ENCODE data around the gene CA9.
"Not testable (repeated sequence)": the region's sequence is repeated elsewhere in the genome, so short reads cannot be mapped to it uniquely, and the experiment has no call there.

The CA9 gene

DNA sequence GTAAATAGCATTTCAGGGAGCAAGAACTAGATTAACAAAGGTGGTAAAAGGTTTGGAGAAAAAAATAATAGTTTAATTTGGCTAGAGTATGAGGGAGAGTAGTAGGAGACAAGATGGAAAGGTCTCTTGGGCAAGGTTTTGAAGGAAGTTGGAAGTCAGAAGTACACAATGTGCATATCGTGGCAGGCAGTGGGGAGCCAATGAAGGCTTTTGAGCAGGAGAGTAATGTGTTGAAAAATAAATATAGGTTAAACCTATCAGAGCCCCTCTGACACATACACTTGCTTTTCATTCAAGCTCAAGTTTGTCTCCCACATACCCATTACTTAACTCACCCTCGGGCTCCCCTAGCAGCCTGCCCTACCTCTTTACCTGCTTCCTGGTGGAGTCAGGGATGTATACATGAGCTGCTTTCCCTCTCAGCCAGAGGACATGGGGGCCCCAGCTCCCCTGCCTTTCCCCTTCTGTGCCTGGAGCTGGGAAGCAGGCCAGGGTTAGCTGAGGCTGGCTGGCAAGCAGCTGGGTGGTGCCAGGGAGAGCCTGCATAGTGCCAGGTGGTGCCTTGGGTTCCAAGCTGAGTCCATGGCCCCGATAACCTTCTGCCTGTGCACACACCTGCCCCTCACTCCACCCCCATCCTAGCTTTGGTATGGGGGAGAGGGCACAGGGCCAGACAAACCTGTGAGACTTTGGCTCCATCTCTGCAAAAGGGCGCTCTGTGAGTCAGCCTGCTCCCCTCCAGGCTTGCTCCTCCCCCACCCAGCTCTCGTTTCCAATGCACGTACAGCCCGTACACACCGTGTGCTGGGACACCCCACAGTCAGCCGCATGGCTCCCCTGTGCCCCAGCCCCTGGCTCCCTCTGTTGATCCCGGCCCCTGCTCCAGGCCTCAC, at the start of gene CA9:
CA9 (plus strand) TSS at position 797 of the 893 bp plus-strand sequence; CDS start at position 829, 32 bp downstream.
- DNase-seq (ENCODE audit: low spot score) = no peak

DNA sequence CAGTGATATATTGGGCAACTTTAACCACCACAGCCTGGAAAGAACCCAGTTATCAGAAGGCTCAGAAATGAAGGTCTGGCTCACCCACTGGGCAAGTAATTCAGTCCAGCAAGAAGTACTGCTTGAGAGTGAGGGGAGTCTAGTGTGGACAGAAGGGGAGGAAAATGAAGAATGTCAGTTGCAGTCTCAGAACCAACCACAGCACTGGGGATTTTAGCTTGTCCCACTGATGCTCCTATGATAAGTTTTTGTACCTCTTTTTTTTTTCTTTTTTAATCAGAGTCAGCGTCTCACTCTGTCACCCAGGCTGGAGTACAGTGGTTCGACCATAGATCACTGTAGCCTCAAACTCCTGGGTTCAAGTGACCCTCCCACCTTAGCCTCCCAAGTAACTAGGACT, 46.2 kb upstream of the CA9 start:
- DNase-seq (ENCODE audit: low spot score) = no peak

GRCh38 chr9:35628389-35628991, 45.2 kb upstream of the CA9 start:
- DNase-seq (ENCODE audit: low spot score) = no peak

DNA sequence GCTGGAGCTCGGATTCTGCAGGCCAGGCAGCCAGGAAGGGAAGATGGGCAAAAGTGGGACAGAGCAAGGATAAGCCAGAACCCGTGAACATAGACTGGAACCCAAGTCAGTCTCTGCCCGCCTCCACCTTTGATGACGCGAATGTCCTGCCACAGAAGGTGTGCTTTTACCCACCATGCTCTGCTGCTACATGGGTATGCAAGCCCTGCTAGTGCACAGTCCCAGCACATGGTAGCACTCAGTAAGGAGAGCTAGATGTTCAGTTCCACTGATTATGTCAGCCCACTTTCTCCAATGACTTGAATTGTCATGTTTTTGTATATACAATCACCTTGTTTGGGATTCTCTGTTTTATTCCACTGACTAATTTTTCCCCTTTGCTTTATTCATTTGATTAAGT, 44.1 kb upstream of the CA9 start:
- no peak for DNase-seq (ENCODE audit: low spot score)

DNA sequence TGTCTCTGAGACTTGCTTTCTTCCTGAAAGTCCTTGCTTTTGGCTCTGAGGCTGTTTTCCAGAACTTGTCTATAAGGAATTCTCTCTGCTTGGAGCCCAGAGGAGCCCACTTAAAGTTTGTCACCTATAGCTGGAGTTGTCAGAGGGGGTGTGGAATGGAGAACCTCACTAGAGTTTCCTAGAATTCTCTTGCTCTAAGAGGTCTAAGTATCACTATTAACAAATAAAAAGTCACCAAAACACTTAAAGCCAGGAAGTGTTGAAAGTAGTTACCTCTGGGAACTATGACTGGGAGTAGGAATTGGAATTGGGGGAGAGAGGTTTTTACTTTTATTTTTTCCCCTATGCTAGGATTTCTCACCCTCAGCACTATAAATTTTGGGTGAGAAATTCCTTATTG, 38.0 kb upstream of the CA9 start:
- DNase-seq (ENCODE audit: low spot score) = no peak

GRCh38 chr9:35636135-35636876, 37.4 kb upstream of the CA9 start:
- DNase-seq (ENCODE audit: low spot score) = no peak

- DNase-seq (ENCODE audit: low spot score) = not testable (repeated sequence)
These were observed 36.9 kb upstream of the CA9 start for GRCh38 chr9:35636877-35637246.

DNA sequence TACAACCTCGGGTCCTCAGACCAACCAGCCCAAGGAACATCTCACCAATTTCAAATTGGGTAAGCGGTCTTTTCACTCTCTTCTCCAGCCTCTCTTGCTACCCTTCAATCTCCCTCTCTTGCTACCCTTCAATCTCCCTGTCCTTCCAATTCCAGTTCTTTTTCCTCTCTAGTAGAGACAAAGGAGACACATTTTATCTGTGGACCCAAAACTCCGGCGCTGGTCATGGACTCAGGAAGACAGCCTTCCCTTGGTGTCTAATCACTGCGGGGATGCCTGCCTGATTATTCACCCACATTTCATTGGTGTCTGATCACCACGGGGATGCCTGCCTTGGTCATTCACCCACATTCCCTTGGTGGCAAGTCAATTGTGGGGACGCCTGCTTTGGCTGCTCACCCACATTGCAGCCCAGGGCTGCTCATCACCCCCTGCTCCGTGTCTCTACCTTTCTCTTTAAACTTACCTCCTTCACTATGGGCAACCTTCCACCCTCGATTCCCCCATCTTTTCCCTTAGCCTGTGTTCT, 36.2 kb upstream of the CA9 start:
- DNase-seq (ENCODE audit: low spot score) = not testable (repeated sequence)

DNA sequence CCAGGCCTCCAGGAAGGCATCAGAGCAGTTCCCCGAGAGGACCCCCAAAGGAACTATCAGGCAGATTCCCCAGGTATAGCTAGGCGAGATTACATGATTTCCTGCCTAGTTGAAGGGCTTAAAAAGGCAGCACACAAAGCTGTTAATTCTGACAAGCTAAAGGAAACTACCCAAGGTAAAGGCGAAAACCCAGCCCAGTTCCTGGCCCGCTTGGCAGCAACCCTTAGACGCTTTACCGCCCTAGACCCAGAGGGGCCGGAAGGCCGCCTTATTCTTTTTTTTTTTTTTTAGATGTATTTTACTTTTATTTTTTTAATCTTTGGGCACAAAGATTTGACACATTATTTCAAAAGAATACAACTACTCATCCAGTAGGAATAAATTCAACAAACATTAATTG, 35.0 kb upstream of the CA9 start:
- peak; percentile 42 for DNase-seq (ENCODE audit: low spot score)

GRCh38 chr9:35639225-35639624, 34.5 kb upstream of the CA9 start:
- DNase-seq (ENCODE audit: low spot score) = not testable (repeated sequence)

GRCh38 chr9:35639631-35640030, 34.1 kb upstream of the CA9 start:
- DNase-seq (ENCODE audit: low spot score) = no peak

- not testable (repeated sequence) for DNase-seq (ENCODE audit: low spot score)
These were observed 33.3 kb upstream of the CA9 start for GRCh38 chr9:35640431-35640830.

DNA sequence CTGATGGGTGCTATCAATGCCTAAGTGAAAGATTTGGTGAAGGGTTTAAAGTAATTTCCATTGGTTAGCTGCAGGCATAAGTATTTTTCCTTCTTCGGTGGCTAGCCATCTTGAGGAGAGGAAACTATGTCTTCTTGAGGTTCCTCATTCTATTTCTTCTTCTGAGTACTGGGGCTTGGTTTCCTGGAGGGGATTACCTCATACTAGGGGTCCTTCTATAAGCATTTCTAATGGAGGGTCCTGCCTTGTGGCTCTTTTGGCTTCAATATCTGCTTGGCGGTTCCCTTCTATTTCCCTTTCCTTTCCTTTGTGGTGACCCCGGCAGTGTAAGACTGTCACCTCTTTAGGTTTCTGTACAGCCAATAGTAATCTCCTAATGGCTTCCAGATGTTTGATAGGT, 32.2 kb upstream of the CA9 start:
- DNase-seq (ENCODE audit: low spot score) = not testable (repeated sequence)

- DNase-seq (ENCODE audit: low spot score) = no peak
These were observed 30.7 kb upstream of the CA9 start for GRCh38 chr9:35643046-35643445.

- DNase-seq (ENCODE audit: low spot score) = not testable (repeated sequence)
These were observed 28.0 kb upstream of the CA9 start for GRCh38 chr9:35645736-35646135.

GRCh38 chr9:35646153-35646532, 27.6 kb upstream of the CA9 start:
- no peak for DNase-seq (ENCODE audit: low spot score)

GRCh38 chr9:35646533-35647265, 27.0 kb upstream of the CA9 start:
- peak; percentile 90 for DNase-seq (ENCODE audit: low spot score)

- DNase-seq (ENCODE audit: low spot score) = peak; percentile 46
These were observed 24.0 kb upstream of the CA9 start for GRCh38 chr9:35649431-35650340.

DNA sequence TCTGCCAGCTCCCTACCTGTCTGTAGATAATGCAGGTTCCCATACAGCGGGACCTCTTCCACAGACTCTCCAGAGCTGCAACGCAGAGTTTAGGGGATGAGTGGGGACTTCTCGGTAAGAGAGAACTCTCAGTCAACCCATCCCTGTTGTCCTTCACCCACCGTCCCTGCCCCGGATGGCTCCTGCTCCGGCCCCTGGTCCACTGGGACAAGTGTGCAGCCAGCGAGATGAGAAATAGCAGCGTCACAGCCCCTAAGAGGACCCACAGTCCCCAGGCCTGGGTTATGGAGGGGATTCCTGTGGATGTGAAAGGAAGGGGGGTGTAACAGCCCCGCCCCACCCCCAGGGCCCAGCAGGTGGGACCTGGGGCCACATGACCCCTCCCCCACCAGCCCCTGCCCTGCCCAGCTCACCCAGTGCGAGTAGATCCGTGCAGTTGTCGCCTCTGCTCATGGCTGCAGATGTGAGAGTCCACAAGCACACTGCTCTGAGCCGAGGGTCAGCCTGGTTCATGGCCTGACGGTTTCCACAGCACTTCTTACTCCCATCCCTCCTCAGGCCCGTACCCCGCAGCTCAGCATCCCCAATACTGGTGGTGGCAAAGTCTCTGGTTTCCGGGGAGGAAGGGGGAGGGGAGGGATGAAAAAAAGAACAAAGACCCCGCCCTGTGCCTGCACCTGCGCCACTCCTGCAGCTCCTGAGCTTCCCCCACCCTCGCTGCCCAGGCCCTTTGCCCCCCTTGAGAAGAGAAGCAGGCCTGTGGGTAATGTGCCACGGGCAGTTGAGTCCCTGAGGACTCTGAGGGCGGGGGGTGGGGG, 23.2 kb upstream of the CA9 start, which contains the start of gene SIT1:
SIT1 (minus strand) TSS at position 591 of the 818 bp plus-strand sequence; CDS start at position 513, 78 bp downstream.
- DNase-seq (ENCODE audit: low spot score) = peak; percentile 40
